A673 (cell line): Measurements from ENCODE around the gene ZC3H14. TPM values are rescaled to one million over a fixed set of nuclear protein-coding genes. Genes with fewer than 3 reads are reported as not detected.
"Not testable (repeated sequence)": the region's sequence is repeated elsewhere in the genome, so short reads cannot be mapped to it uniquely, and the experiment has no call there.

Experiments used
- BruUV-seq: library from RNA; stranded (reverse); fragments of 400-500 nt; replicated peaks from 2 replicates; lab custom pipeline; 2021; lab: Mats Ljungman, UMichigan
- CTCF ChIA-PET: fragments of 300-600 bp; sonication (Branson Sonifier 250); formaldehyde crosslinking; loops from one replicate; lab custom pipeline; 2022; ENCODE audit warnings: antibody characterized with exemption; lab: Charles Lee
- POLR2A ChIA-PET: fragments of 300-600 bp; sonication (Branson Sonifier 250); formaldehyde crosslinking; loops from one replicate; lab custom pipeline; 2022; ENCODE audit warnings: antibody characterized with exemption; ENCODE audit not compliant: low non-redundant PET; lab: Charles Lee
- DNase-seq: peaks from one replicate; pipeline ENCODE4 v3.0.0-alpha.2; 2015; ENCODE audit warnings: low spot score
- H3K27ac ChIP-seq: fragments of 200-600 bp; sonication (generic); 2 replicates; pipeline ENCODE4 v1.5.1; 2016; ENCODE audit warnings: mixed run types, low read depth, mild to moderate bottlenecking, mixed read lengths, antibody characterized with exemption, low read length; ENCODE audit not compliant: poor library complexity, severe bottlenecking
- H3K27me3 ChIP-seq: fragments of 200-600 bp; sonication (generic); replicated peaks from 2 replicates; pipeline ENCODE4 v1.6.1; 2017; ENCODE audit warnings: mixed run types, low read depth, mild to moderate bottlenecking, mixed read lengths, antibody characterized with exemption, low read length; ENCODE audit not compliant: insufficient read depth, poor library complexity
- H3K36me3 ChIP-seq: fragments of 200-600 bp; sonication (generic); 2 replicates; pipeline ENCODE4 v1.6.1; 2016; ENCODE audit warnings: mixed run types, mild to moderate bottlenecking, mixed read lengths, antibody characterized with exemption, low read length; ENCODE audit not compliant: insufficient read depth, poor library complexity, severe bottlenecking
- H3K4me1 ChIP-seq: fragments of 200-600 bp; sonication (generic); 2 replicates; pipeline ENCODE4 v1.6.1; 2017; ENCODE audit warnings: mixed run types, mild to moderate bottlenecking, mixed read lengths, antibody characterized with exemption, low read length; ENCODE audit not compliant: insufficient read depth, poor library complexity, severe bottlenecking
- H3K4me3 ChIP-seq: fragments of 200-600 bp; sonication (generic); 2 replicates; pipeline ENCODE4 v1.5.1; 2016; ENCODE audit warnings: low read depth, mixed run types, mild to moderate bottlenecking, mixed read lengths, low read length; ENCODE audit not compliant: poor library complexity, severe bottlenecking
- H3K9me3 ChIP-seq: fragments of 200-600 bp; sonication (generic); 2 replicates; pipeline ENCODE4 v1.6.1; 2016; ENCODE audit warnings: mixed run types, low read depth, mild to moderate bottlenecking, mixed read lengths, antibody characterized with exemption, low read length; ENCODE audit not compliant: poor library complexity, severe bottlenecking
- CTCF ChIP-seq: fragments of 300-800, 200-600 bp; sonication (generic); conservative IDR thresholded peaks from 2 replicates; pipeline ENCODE4 v1.5.1; 2017; ENCODE audit warnings: low read depth, mild to moderate bottlenecking, antibody characterized with exemption, low read length, moderate library complexity, mixed read lengths
- EZH2 ChIP-seq: fragments of 200-600 bp; sonication (generic); IDR thresholded peaks from 2 replicates; pipeline ENCODE4 v1.6.1; 2017; ENCODE audit warnings: borderline replicate concordance, low read depth, mild to moderate bottlenecking, mixed read lengths, antibody characterized with exemption, low read length; ENCODE audit not compliant: poor library complexity, severe bottlenecking
- intact Hi-C: fragments of 100-400 bp; cut with micrococcal nuclease; formaldehyde crosslinking; loops from one replicate; pipeline ENCODE4 v1.10.0; 2022; ENCODE audit not compliant: unreplicated experiment
- total RNA-seq: library from RNA; stranded (reverse); gene quantifications from 2 replicates; pipeline ENCODE4 v1.2.3, GENCODE V29; 2021

ZC3H14 gene
- total RNA-seq, 1 experiment from 2014 or later: 93.2 TPM

- Histone ChIP-seq H3K27me3 (no peaks in the 10 kb centered on the region), H3K36me3 (no peaks in the 10 kb centered on the region), H3K4me1 (no peaks in the 10 kb centered on the region), H3K4me3 (no peak overlapping the region), H3K9me3 (no peaks in the 10 kb centered on the region), H3K27ac (no peak overlapping the region)
- intact Hi-C loops: no loop called here
- ChIA-PET POLR2A (no interaction called here), CTCF (no interaction called here)
- TF ChIP-seq EZH2 (no peak), CTCF (no peak)
- BruUV-seq: no TSS peak
- no peak for DNase-seq
Measured at GRCh38 chr14:88521818-88522217, 41.0 kb upstream of the ZC3H14 start.

GRCh38 chr14:88522393-88522792 lies 40.4 kb upstream of the ZC3H14 start:
- CTCF ChIA-PET: no interaction called here
- intact Hi-C loops: no loop called here
- no peak overlapping the region for H3K4me3 ChIP-seq
- H3K9me3 ChIP-seq: no peaks in the 10 kb centered on the region
- BruUV-seq: no TSS peak
- no peak for DNase-seq
- POLR2A ChIA-PET: no interaction called here
- H3K4me1 ChIP-seq: no peaks in the 10 kb centered on the region
- no peaks in the 10 kb centered on the region for H3K27me3 ChIP-seq
- no peaks in the 10 kb centered on the region for H3K36me3 ChIP-seq
- TF ChIP-seq CTCF (no peak), EZH2 (no peak)
- H3K27ac ChIP-seq: no peak overlapping the region

- H3K27me3 ChIP-seq, CTCF ChIA-PET, H3K27ac ChIP-seq, H3K36me3 ChIP-seq, H3K4me3 ChIP-seq, H3K9me3 ChIP-seq, H3K4me1 ChIP-seq, BruUV-seq, DNase-seq, intact Hi-C loops, POLR2A ChIA-PET: not testable (repeated sequence)
Measured at GRCh38 chr14:88529889-88530288, 32.9 kb upstream of the ZC3H14 start.

GRCh38 chr14:88533064-88533602 lies 29.7 kb upstream of the ZC3H14 start:
- ChIA-PET POLR2A (interaction anchor here (0.6 kb wide), 1 partner anchor 64 kb away, joined by 3 read pairs; no protein-coding TSS in a partner anchor), CTCF (no interaction called here)
- no peak for DNase-seq
- Histone ChIP-seq H3K4me3 (no peak overlapping the region), H3K9me3 (no peaks in the 10 kb centered on the region), H3K27me3 (no peaks in the 10 kb centered on the region), H3K36me3 (no peaks in the 10 kb centered on the region), H3K27ac (no peak overlapping the region), H3K4me1 (no peaks in the 10 kb centered on the region)
- no peak for TF ChIP-seq CTCF
- TF ChIP-seq EZH2: no peak
- BruUV-seq: no TSS peak
- intact Hi-C loops: no loop called here
